DMS79 (cell line): ENCODE data around the gene GAPDHS.

ENCODE experiments used
- DNase-seq: peaks from one replicate; lab custom pipeline; 2025; lab: John Stamatoyannopoulos, UW

The GAPDHS gene

GRCh38 chr19:35539850-35540249, 6.6 kb downstream of the GAPDHS start:
- no peak for DNase-seq

GRCh38 chr19:35540356-35540927, 7.2 kb downstream of the GAPDHS start:
- no peak for DNase-seq

- no peak for DNase-seq
Observed at GRCh38 chr19:35542209-35542608, 9.0 kb downstream of the GAPDHS start.

- DNase-seq: no peak
Observed at GRCh38 chr19:35543280-35544109, 10.2 kb downstream of the GAPDHS start.

- DNase-seq: no peak
Observed at GRCh38 chr19:35544110-35544802, 11.0 kb downstream of the GAPDHS start.

- peak; percentile 57 for DNase-seq
Observed at GRCh38 chr19:35545001-35545854, 12.0 kb downstream of the GAPDHS start, which contains the start of gene TMEM147. TMEM147 (plus strand) TSS chr19:35545626; CDS start chr19:35545740, 114 bp downstream.

- DNase-seq: no peak
Observed at GRCh38 chr19:35545855-35546381, 12.7 kb downstream of the GAPDHS start.

GRCh38 chr19:35546532-35546931, 13.3 kb downstream of the GAPDHS start:
- no peak for DNase-seq

GRCh38 chr19:35549174-35549788, 16.0 kb downstream of the GAPDHS start:
- peak; percentile 40 for DNase-seq

- DNase-seq: no peak
Observed at GRCh38 chr19:35549879-35550523, 16.7 kb downstream of the GAPDHS start.

- no peak for DNase-seq
Observed at GRCh38 chr19:35551091-35551810, 18.0 kb downstream of the GAPDHS start.

GRCh38 chr19:35552534-35553384, 19.5 kb downstream of the GAPDHS start:
- no peak for DNase-seq

- DNase-seq: no peak
Observed at GRCh38 chr19:35553385-35554000, 20.2 kb downstream of the GAPDHS start.

- no peak for DNase-seq
Observed at GRCh38 chr19:35554076-35554475, 20.8 kb downstream of the GAPDHS start.

GRCh38 chr19:35555301-35556005, 22.2 kb downstream of the GAPDHS start:
- DNase-seq: no peak

GRCh38 chr19:35556025-35556590, 22.9 kb downstream of the GAPDHS start:
- DNase-seq: no peak

- DNase-seq: no peak
Observed at GRCh38 chr19:35556846-35557538, 23.7 kb downstream of the GAPDHS start.
